HG03108 (cell line): ENCODE data around the gene DUSP23.
A peak's percentile ranks its signal among the peaks of the same experiment; 100 is the strongest.

Experiments used
- ATAC-seq: cut with Tn5 transposase; IDR thresholded peaks from one replicate; pipeline ENCODE4 v1.9.1; 2021; ENCODE audit warnings: moderate library complexity; ENCODE audit not compliant: unreplicated experiment

DUSP23 gene

GRCh38 chr1:159827102-159827490, 46.3 kb downstream of the DUSP23 start:
- no peak for ATAC-seq

GRCh38 chr1:159827549-159827948, 46.8 kb downstream of the DUSP23 start:
- no peak for ATAC-seq

GRCh38 chr1:159828176-159828575, 47.4 kb downstream of the DUSP23 start:
- ATAC-seq: no peak

GRCh38 chr1:159828581-159829272, 48.0 kb downstream of the DUSP23 start:
- no peak for ATAC-seq

GRCh38 chr1:159829273-159829634, 48.5 kb downstream of the DUSP23 start:
- peak; percentile 77 for ATAC-seq

GRCh38 chr1:159829822-159830465, 49.2 kb downstream of the DUSP23 start:
- no peak for ATAC-seq

- ATAC-seq: no peak
These were observed 50.0 kb downstream of the DUSP23 start for GRCh38 chr1:159830722-159831121.

GRCh38 chr1:159831412-159832141, 50.8 kb downstream of the DUSP23 start:
- no peak for ATAC-seq
